Liver (tissue), 9 donors: ENCODE measurements around the gene METRN. TPM values are rescaled to one million over a fixed set of nuclear protein-coding genes. Genes with fewer than 3 reads are reported as not detected.

Experiments
- DNase-seq: peaks from one replicate; pipeline ENCODE4 v3.0.0-alpha.2; 2017; ENCODE audit warnings: low spot score
- H3K27ac ChIP-seq, 2 donors: one replicate each; pipeline ENCODE4 v1.7.0; 2013; ENCODE audit warnings: inconsistent platforms in 2 of 2, low read length in 2 of 2, control low read depth in 1 of 2, low read depth in 1 of 2, mild to moderate bottlenecking in 1 of 2
- H3K27me3 ChIP-seq, 4 donors: one replicate each; pipeline versions ENCODE4 v1.6.1 to v1.7.0; 2013; ENCODE audit warnings: low read length in 3 of 4, inconsistent platforms in 1 of 4, mild to moderate bottlenecking in 1 of 4, moderate library complexity in 1 of 4; ENCODE audit not compliant: control insufficient read depth in 4 of 4, insufficient read depth in 4 of 4
- H3K36me3 ChIP-seq, 4 donors: one replicate each; pipeline versions ENCODE4 v1.6.1 to v1.7.0; 2013; ENCODE audit warnings: low read length in 3 of 4, mild to moderate bottlenecking in 3 of 4, low read depth in 1 of 4, moderate library complexity in 1 of 4; ENCODE audit not compliant: control insufficient read depth in 4 of 4, insufficient read depth in 3 of 4
- H3K4me1 ChIP-seq, 4 donors: one replicate each; pipeline versions ENCODE4 v1.6.1 to v1.7.0; 2013; ENCODE audit warnings: low read length in 3 of 4, mild to moderate bottlenecking in 3 of 4, moderate library complexity in 1 of 4; ENCODE audit not compliant: control insufficient read depth in 4 of 4, insufficient read depth in 4 of 4
- H3K4me3 ChIP-seq, 3 donors: one replicate each; pipeline versions ENCODE4 v1.6.1 to v1.7.0; 2013; ENCODE audit warnings: low read length in 3 of 3, control low read depth in 1 of 3, low read depth in 1 of 3, mild to moderate bottlenecking in 1 of 3
- H3K9ac ChIP-seq, 2 donors: one replicate each; pipeline ENCODE4 v1.7.0; 2013; ENCODE audit warnings: low read length in 2 of 2, mild to moderate bottlenecking in 2 of 2, moderate library complexity in 2 of 2, control low read depth in 1 of 2, low read depth in 1 of 2
- H3K9me3 ChIP-seq, 4 donors: one replicate each; pipeline versions ENCODE4 v1.6.1 to v1.7.0; 2013; ENCODE audit warnings: low read length in 3 of 4; ENCODE audit not compliant: control insufficient read depth in 4 of 4
- EGR1 ChIP-seq, 2 donors: IDR thresholded peaks; 2 replicates each; pipeline ENCODE4 v1.6.1; 2016 to 2018; ENCODE audit warnings: antibody characterized with exemption in 2 of 2, low read depth in 2 of 2
- FOXA1 ChIP-seq: IDR thresholded peaks from 2 replicates; pipeline ENCODE4 v1.6.1; 2016; ENCODE audit warnings: antibody characterized with exemption
- FOXA2 ChIP-seq: IDR thresholded peaks from 2 replicates; pipeline ENCODE4 v1.6.1; 2016; ENCODE audit warnings: antibody characterized with exemption
- HNF4A ChIP-seq, 2 donors: conservative IDR thresholded peaks; 2 replicates each; pipeline ENCODE4 v1.6.1; 2016; ENCODE audit warnings: antibody characterized with exemption in 2 of 2, mild to moderate bottlenecking in 2 of 2
- HNF4G ChIP-seq: IDR thresholded peaks from 2 replicates; pipeline ENCODE4 v1.6.1; 2016; ENCODE audit warnings: antibody characterized with exemption
- NR2F2 ChIP-seq: IDR thresholded peaks from 2 replicates; pipeline ENCODE4 v1.6.1; 2016; ENCODE audit warnings: antibody characterized with exemption
- RXRA ChIP-seq, 2 donors: IDR thresholded peaks; 2 replicates each; pipeline ENCODE4 v1.6.1; 2017 to 2018; ENCODE audit warnings: antibody characterized with exemption in 2 of 2, mild to moderate bottlenecking in 1 of 2
- SP1 ChIP-seq: IDR thresholded peaks from 2 replicates; pipeline ENCODE4 v1.6.1; 2018; ENCODE audit warnings: antibody characterized with exemption, mild to moderate bottlenecking
- TAF1 ChIP-seq: conservative IDR thresholded peaks from 2 replicates; pipeline ENCODE4 v1.6.1; 2016; ENCODE audit warnings: antibody characterized with exemption, mild to moderate bottlenecking
- YY1 ChIP-seq: IDR thresholded peaks from 2 replicates; pipeline ENCODE4 v1.6.1; 2016; ENCODE audit warnings: antibody characterized with exemption, mild to moderate bottlenecking
- WGBS: extraction: QIAGEN DNeasy Blood & Tissue Kit; methylation state at CpG from one replicate; pipeline ENCODE4 v1.1.7; 2013; 5-methylcytosine and 5-hydroxymethylcytosine counted together
- polyA plus RNA-seq, 2 donors: library from polyadenylated mRNA; stranded (reverse) in 1 of 2; unstranded in 1 of 2; fragments of 200-250 nt in 1 of 2; fragments of >200 nt in 1 of 2; fragmentation: Nextera tagmentation in 1 of 2; extraction: Ambion mirVana in 1 of 2; gene quantifications; one replicate each; pipeline versions ENCODE4 v1.2.1 to v1.2.3, GENCODE V29; 2013 to 2015
- total RNA-seq, 2 donors: library from RNA; depleted of rRNA; stranded (reverse); fragments of >200 nt; gene quantifications; one replicate each; pipeline ENCODE4 v1.2.3, GENCODE V29; 2014
- TF ChIP-seq, protein P1 (sequence below): fragments of 150-350 bp; IDR thresholded peaks from 2 replicates; pipeline ENCODE4 v1.5.1; 2017; ENCODE audit warnings: improper control_type of control experiment, low read depth, low read length; ENCODE audit not compliant: missing input control
- TF ChIP-seq, protein P2 (sequence below): IDR thresholded peaks from 2 replicates; pipeline ENCODE4 v1.6.1; 2016; ENCODE audit warnings: antibody characterized with exemption
- TF ChIP-seq, protein P3 (sequence below): IDR thresholded peaks from 2 replicates; pipeline ENCODE4 v1.6.1; 2016; ENCODE audit warnings: antibody characterized with exemption, mild to moderate bottlenecking
- TF ChIP-seq, protein P4 (sequence below): IDR thresholded peaks from 2 replicates; pipeline ENCODE4 v1.6.1; 2016; ENCODE audit warnings: antibody characterized with exemption
- donor health status: healthy.
- donor health status: healthy.
- donor health status: healthy.
- donor health status: healthy.
- donor health status: healthy.

METRN gene
- total and polyA plus RNA-seq, 4 donors: 4.6 to 22.9 (median 7.1) TPM

DNA sequence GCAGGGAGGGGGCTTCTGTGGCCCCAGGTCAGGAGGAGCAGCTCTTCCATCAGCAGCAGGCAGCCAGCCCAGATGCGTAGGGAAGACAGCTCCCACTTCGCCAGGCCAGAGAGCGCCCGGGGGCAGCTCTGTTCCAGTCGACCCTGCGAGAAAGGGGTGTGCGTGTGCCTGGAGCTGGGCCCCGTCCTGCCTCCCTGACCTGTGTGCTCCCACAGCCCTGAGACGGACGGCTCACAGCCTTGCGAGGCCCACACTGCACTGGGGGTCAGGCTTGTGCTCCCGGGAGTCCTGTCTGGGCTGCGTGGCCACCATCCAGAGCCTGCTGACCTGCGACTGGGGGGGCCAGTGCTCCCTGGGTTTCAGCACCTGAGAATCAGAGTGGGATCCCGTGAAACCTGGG, 45.1 kb downstream of the METRN start (continued):
- TF ChIP-seq, protein P1, sequence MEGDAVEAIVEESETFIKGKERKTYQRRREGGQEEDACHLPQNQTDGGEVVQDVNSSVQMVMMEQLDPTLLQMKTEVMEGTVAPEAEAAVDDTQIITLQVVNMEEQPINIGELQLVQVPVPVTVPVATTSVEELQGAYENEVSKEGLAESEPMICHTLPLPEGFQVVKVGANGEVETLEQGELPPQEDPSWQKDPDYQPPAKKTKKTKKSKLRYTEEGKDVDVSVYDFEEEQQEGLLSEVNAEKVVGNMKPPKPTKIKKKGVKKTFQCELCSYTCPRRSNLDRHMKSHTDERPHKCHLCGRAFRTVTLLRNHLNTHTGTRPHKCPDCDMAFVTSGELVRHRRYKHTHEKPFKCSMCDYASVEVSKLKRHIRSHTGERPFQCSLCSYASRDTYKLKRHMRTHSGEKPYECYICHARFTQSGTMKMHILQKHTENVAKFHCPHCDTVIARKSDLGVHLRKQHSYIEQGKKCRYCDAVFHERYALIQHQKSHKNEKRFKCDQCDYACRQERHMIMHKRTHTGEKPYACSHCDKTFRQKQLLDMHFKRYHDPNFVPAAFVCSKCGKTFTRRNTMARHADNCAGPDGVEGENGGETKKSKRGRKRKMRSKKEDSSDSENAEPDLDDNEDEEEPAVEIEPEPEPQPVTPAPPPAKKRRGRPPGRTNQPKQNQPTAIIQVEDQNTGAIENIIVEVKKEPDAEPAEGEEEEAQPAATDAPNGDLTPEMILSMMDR: no peak
- TF ChIP-seq SP1 (no peak), RXRA (IDR thresholded peaks at IDR 0.05) (no peak), TAF1 (no peak), FOXA1 (no peak), HNF4G (no peak)
- TF ChIP-seq, protein P2, sequence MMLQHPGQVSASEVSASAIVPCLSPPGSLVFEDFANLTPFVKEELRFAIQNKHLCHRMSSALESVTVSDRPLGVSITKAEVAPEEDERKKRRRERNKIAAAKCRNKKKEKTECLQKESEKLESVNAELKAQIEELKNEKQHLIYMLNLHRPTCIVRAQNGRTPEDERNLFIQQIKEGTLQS: no peak

DNA sequence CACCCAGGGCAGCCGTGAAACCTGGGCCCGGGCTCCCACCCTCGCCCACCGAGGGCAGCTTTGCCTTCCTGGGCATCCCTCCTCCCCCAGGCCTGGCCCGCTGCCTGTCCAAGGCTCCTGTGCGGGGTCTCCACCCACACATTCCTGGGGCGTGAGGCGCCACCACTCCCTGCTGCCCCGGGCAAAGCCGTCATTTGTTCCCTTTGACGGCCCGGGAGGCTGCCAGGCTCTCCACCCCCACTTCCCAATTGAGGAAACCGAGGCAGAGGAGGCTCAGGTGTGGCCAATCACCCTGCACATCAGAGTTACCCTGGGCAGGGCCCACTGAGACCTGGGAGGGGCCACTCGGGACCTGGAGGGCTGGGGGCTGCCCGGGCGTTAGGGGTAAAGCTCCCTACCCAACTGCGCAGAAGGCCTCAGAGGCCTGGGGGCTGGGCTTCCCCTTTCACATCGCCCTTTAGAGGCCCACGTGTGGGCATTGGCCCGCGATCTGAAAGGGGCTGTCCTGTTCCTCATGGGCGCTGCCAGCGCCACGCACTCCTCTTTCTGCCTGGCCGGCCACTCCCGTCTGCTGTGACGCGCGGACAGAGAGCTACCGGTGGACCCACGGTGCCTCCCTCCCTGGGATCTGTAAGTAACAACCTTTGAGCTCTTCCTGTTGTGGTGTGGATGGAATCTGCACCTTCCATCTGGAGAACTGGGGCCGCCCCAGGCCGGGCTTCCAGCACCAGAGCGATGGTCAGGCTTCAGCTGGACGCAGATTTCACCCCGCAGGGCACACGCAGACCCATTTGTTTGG, 45.8 kb downstream of the METRN start, which contains the start of gene MSLN:
Gene MSLN (plus strand): TSS at position 190 of the 799 bp plus-strand sequence. CDS start 1,947 bp downstream, outside the sequence.
- H3K27me3 ChIP-seq: no peaks in the 10 kb centered on the region
- no peak for DNase-seq
- peaks cover 0 to 5% (median 0%) of the 10 kb centered on the region in 4 donors for H3K9me3 ChIP-seq
- H3K36me3 ChIP-seq: no peaks in the 10 kb centered on the region
- WGBS: 72% methylated on average over 37 of the region's 37 CpGs
- no peak within 1 kb of the TSS for H3K27ac ChIP-seq
- no peak within 1 kb of the TSS for H3K9ac ChIP-seq
- H3K4me1 ChIP-seq: peaks cover 0 to 1% (median 0%) of the 10 kb centered on the region in 4 donors
- H3K4me3 ChIP-seq: no peak within 1 kb of the TSS
- TF ChIP-seq FOXA2: no peak
- no peak for TF ChIP-seq FOXA1
- TF ChIP-seq, protein P1: no peak
- no peak for TF ChIP-seq EGR1 (IDR thresholded peaks at IDR 0.05; ENCODE audit: low read depth in 2 of 2)
- TF ChIP-seq, protein P3, sequence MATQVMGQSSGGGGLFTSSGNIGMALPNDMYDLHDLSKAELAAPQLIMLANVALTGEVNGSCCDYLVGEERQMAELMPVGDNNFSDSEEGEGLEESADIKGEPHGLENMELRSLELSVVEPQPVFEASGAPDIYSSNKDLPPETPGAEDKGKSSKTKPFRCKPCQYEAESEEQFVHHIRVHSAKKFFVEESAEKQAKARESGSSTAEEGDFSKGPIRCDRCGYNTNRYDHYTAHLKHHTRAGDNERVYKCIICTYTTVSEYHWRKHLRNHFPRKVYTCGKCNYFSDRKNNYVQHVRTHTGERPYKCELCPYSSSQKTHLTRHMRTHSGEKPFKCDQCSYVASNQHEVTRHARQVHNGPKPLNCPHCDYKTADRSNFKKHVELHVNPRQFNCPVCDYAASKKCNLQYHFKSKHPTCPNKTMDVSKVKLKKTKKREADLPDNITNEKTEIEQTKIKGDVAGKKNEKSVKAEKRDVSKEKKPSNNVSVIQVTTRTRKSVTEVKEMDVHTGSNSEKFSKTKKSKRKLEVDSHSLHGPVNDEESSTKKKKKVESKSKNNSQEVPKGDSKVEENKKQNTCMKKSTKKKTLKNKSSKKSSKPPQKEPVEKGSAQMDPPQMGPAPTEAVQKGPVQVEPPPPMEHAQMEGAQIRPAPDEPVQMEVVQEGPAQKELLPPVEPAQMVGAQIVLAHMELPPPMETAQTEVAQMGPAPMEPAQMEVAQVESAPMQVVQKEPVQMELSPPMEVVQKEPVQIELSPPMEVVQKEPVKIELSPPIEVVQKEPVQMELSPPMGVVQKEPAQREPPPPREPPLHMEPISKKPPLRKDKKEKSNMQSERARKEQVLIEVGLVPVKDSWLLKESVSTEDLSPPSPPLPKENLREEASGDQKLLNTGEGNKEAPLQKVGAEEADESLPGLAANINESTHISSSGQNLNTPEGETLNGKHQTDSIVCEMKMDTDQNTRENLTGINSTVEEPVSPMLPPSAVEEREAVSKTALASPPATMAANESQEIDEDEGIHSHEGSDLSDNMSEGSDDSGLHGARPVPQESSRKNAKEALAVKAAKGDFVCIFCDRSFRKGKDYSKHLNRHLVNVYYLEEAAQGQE: no peak
- TF ChIP-seq, protein P4, sequence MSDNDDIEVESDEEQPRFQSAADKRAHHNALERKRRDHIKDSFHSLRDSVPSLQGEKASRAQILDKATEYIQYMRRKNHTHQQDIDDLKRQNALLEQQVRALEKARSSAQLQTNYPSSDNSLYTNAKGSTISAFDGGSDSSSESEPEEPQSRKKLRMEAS: no peak
- TF ChIP-seq SP1: no peak
- no peak for TF ChIP-seq NR2F2
- TF ChIP-seq YY1: no peak
- no peak for TF ChIP-seq TAF1
- TF ChIP-seq HNF4A (conservative IDR thresholded peaks at IDR 0.05): no peak
